Naive thymus-derived CD8-positive, alpha-beta T cell (primary cell): ENCODE measurements around the gene ACY1. TPM values are rescaled to one million over a fixed set of nuclear protein-coding genes. Genes with fewer than 3 reads are reported as not detected.

Experiments
- ATAC-seq, 2 donors: fragments of 150-1000 bp; cut with Tn5 transposase in 1 of 2; sonication (Bioruptor Pico), chemical (Tn5 transposase) in 1 of 2; 1 replicate in 1 of 2; 2 replicates in 1 of 2; pipeline ENCODE4 v1.10.0; 2021; ENCODE audit warnings: mild to moderate bottlenecking in 2 of 2, moderate library complexity in 2 of 2
- POLR2A ChIA-PET: fragments of 350-600 bp; sonication (Branson Sonifier 250); formaldehyde crosslinking; loops from one replicate; lab custom pipeline; 2021; ENCODE audit warnings: antibody characterized with exemption; lab: Charles Lee
- DNase-seq, 10 donors: peaks; one replicate each; pipeline versions ENCODE4 v3.0.0 to v3.0.0-alpha.2; 2020 to 2022
- H3K27ac Mint-ChIP-seq, 10 donors: one replicate each; pipeline ENCODE4 v1.8.0; 2020 to 2022; ENCODE audit warnings: mild to moderate bottlenecking in 10 of 10, mixed read lengths in 10 of 10, moderate library complexity in 4 of 10, inconsistent platforms in 1 of 10
- H3K27me3 Mint-ChIP-seq, 5 donors: one replicate each; pipeline ENCODE4 v1.8.0; 2021 to 2022; ENCODE audit warnings: mixed read lengths in 5 of 5
- H3K36me3 Mint-ChIP-seq, 3 donors: one replicate each; pipeline ENCODE4 v1.8.0; 2020 to 2022; ENCODE audit warnings: mixed read lengths in 3 of 3, mild to moderate bottlenecking in 2 of 3, inconsistent platforms in 1 of 3
- H3K4me1 Mint-ChIP-seq, 4 donors: one replicate each; pipeline ENCODE4 v1.8.0; 2021 to 2022; ENCODE audit warnings: mixed read lengths in 4 of 4
- H3K4me3 Mint-ChIP-seq, 10 donors: one replicate each; pipeline ENCODE4 v1.8.0; 2020 to 2022; ENCODE audit warnings: mild to moderate bottlenecking in 10 of 10, mixed read lengths in 10 of 10, moderate library complexity in 6 of 10, inconsistent platforms in 1 of 10
- H3K9me3 Mint-ChIP-seq, 9 donors: one replicate each; pipeline ENCODE4 v1.8.0; 2020 to 2022; ENCODE audit warnings: mixed read lengths in 9 of 9, mild to moderate bottlenecking in 3 of 9, inconsistent platforms in 1 of 9, moderate library complexity in 1 of 9
- polyA plus RNA-seq, 3 donors: library from polyadenylated mRNA; unstranded; fragments of 300-500 nt; fragmentation: Illumina TruSeq; gene quantifications; one replicate each; pipeline ENCODE4 v1.2.3, GENCODE V29; 2021
- total RNA-seq, 8 experiments: library from RNA in 2 of 8; stranded (reverse) in 2 of 8; gene quantifications; one replicate each; pipeline ENCODE4 v1.2.3 and lab custom pipeline; 2021 to 2026

Gene ACY1
- total and polyA plus RNA-seq, 5 experiments from 2014 or later = 14.1 to 28.5 (median 18.5) TPM

- H3K27ac Mint-ChIP-seq = peak within 1 kb of the TSS; percentile 76 to 95 (median 91)
- H3K36me3 Mint-ChIP-seq = peaks cover 0 to 22% (median 4%) of the 10 kb centered on the region in 3 donors
- ATAC-seq (peak; percentile 91 to 93), DNase-seq (peak; percentile 97 to 100 (median 99))
- POLR2A ChIA-PET = interaction anchor here (0.6 to 3.7 kb wide), 16 partner anchors 9 to 550 kb away, joined by 3 to 42 read pairs (median 4); partner anchors contain the start of genes ABHD14A, ABHD14B, DUSP7 and PCBP4
- H3K27me3 Mint-ChIP-seq = no peaks in the 10 kb centered on the region
- H3K4me1 Mint-ChIP-seq = peaks cover 16 to 47% (median 41%) of the 10 kb centered on the region in 4 donors
- H3K9me3 Mint-ChIP-seq = no peaks in the 10 kb centered on the region
- peak within 1 kb of the TSS; percentile 83 to 98 (median 93) for H3K4me3 Mint-ChIP-seq
These were observed 41.3 kb upstream of the ACY1 start, which contains the start of the genes PARP3 and RRP9 for GRCh38 chr3:51941798-51942602. Gene PARP3, plus strand, starts transcription at chr3:51942363. Its CDS starts 993 bp downstream, at chr3:51943356. Gene RRP9, minus strand, starts transcription at chr3:51941904. Its CDS starts 37 bp downstream, at chr3:51941867.

GRCh38 chr3:51942603-51943450 is 40.5 kb upstream of the ACY1 start:
- Mint-ChIP-seq H3K27me3 (no peaks in the 10 kb centered on the region), H3K9me3 (no peaks in the 10 kb centered on the region), H3K4me3 (peak overlapping the region; percentile 83 to 98 (median 93)), H3K36me3 (peaks cover 0 to 14% (median 4%) of the 10 kb centered on the region in 3 donors), H3K27ac (peak overlapping the region; percentile 76 to 95 (median 91)), H3K4me1 (peaks cover 16 to 42% (median 39%) of the 10 kb centered on the region in 4 donors)
- no peak for ATAC-seq
- POLR2A ChIA-PET = interaction anchor here (0.6 to 3.7 kb wide), 15 partner anchors 10 to 114 kb away, joined by 3 to 42 read pairs (median 4); partner anchors contain the start of genes ABHD14A, ABHD14B, DUSP7 and PCBP4
- peak in 6 of 10 donors; percentile 30 to 51 (median 39) for DNase-seq

GRCh38 chr3:51943451-51944391 is 39.6 kb upstream of the ACY1 start:
- Mint-ChIP-seq H3K4me3 (peak overlapping the region in 7 of 10 donors; percentile 14 to 98 (median 36)), H3K36me3 (peaks cover 0 to 6% (median 3%) of the 10 kb centered on the region in 3 donors), H3K27me3 (no peaks in the 10 kb centered on the region), H3K27ac (peak overlapping the region in 6 of 10 donors; percentile 19 to 94 (median 77)), H3K4me1 (peaks cover 16 to 39% (median 36%) of the 10 kb centered on the region in 4 donors), H3K9me3 (no peaks in the 10 kb centered on the region)
- POLR2A ChIA-PET = interaction anchor here (1.0 to 3.7 kb wide), 6 partner anchors 15 to 58 kb away, joined by 3 to 42 read pairs (median 6); partner anchors contain the start of genes ABHD14A, ABHD14B, PCBP4 and RPL29
- DNase-seq = no peak
- ATAC-seq = no peak

GRCh38 chr3:51944451-51945021 is 38.8 kb upstream of the ACY1 start:
- no peak for DNase-seq
- H3K4me3 Mint-ChIP-seq = peak overlapping the region in 1 of 10 donors; percentile 52
- POLR2A ChIA-PET = interaction anchor here (1.4 kb wide), 1 partner anchor 57 kb away, joined by 3 read pairs; no protein-coding TSS in a partner anchor

GRCh38 chr3:51945031-51945840 is 38.1 kb upstream of the ACY1 start:
- no peak overlapping the region for H3K27ac Mint-ChIP-seq
- no peaks in the 10 kb centered on the region for H3K27me3 Mint-ChIP-seq
- ATAC-seq = no peak
- peaks cover 15 to 28% (median 27%) of the 10 kb centered on the region in 4 donors for H3K4me1 Mint-ChIP-seq
- no peak for DNase-seq
- no peaks in the 10 kb centered on the region for H3K36me3 Mint-ChIP-seq
- POLR2A ChIA-PET = interaction anchor here (1.1 kb wide), 1 partner anchor 25 kb away, joined by 3 read pairs; no protein-coding TSS in a partner anchor
- H3K9me3 Mint-ChIP-seq = no peaks in the 10 kb centered on the region
- H3K4me3 Mint-ChIP-seq = no peak overlapping the region

More at GRCh38 chr3:51944451-51945021, 38.8 kb upstream of the ACY1 start:
- Mint-ChIP-seq H3K9me3 (no peaks in the 10 kb centered on the region), H3K27me3 (no peaks in the 10 kb centered on the region), H3K4me1 (peaks cover 15 to 34% (median 30%) of the 10 kb centered on the region in 4 donors), H3K27ac (peak overlapping the region in 4 of 10 donors; percentile 35 to 52 (median 46)), H3K36me3 (peaks cover 0 to 2% (median 0%) of the 10 kb centered on the region in 3 donors)
- ATAC-seq = no peak

- ATAC-seq (no peak), DNase-seq (no peak)
- Mint-ChIP-seq H3K27me3 (no peaks in the 10 kb centered on the region), H3K9me3 (no peaks in the 10 kb centered on the region), H3K27ac (peak overlapping the region in 2 of 10 donors; percentile 64 to 82), H3K36me3 (no peaks in the 10 kb centered on the region), H3K4me1 (peaks cover 9 to 19% (median 18%) of the 10 kb centered on the region in 4 donors), H3K4me3 (no peak overlapping the region)
- POLR2A ChIA-PET = interaction anchor here (1.0 to 1.1 kb wide), 2 partner anchors 24 to 278 kb away, joined by 3 read pairs; no protein-coding TSS in a partner anchor
These were observed 37.2 kb upstream of the ACY1 start for GRCh38 chr3:51945926-51946705.

- no peaks in the 10 kb centered on the region for H3K36me3 Mint-ChIP-seq
- POLR2A ChIA-PET = interaction anchor here (1.0 kb wide), 1 partner anchor 278 kb away, joined by 3 read pairs; no protein-coding TSS in a partner anchor
- peaks cover 0 to under 1% (median 0%) of the 10 kb centered on the region in 5 donors for H3K27me3 Mint-ChIP-seq
- peak overlapping the region in 3 of 10 donors; percentile 34 to 82 (median 64) for H3K27ac Mint-ChIP-seq
- DNase-seq = peak in 1 of 10 donors; percentile 41
- H3K9me3 Mint-ChIP-seq = no peaks in the 10 kb centered on the region
- H3K4me3 Mint-ChIP-seq = no peak overlapping the region
- H3K4me1 Mint-ChIP-seq = peaks cover 5 to 15% (median 13%) of the 10 kb centered on the region in 4 donors
- no peak for ATAC-seq
These were observed 36.5 kb upstream of the ACY1 start for GRCh38 chr3:51946796-51947195.

- Mint-ChIP-seq H3K36me3 (no peaks in the 10 kb centered on the region), H3K4me3 (no peak overlapping the region), H3K27me3 (peaks cover 0 to 6% (median 2%) of the 10 kb centered on the region in 5 donors), H3K9me3 (no peaks in the 10 kb centered on the region), H3K4me1 (peaks cover 4 to 12% (median 8%) of the 10 kb centered on the region in 4 donors), H3K27ac (peak overlapping the region in 2 of 10 donors; percentile 34 to 64)
- ATAC-seq (no peak), DNase-seq (peak in 1 of 10 donors; percentile 41)
- POLR2A ChIA-PET = no interaction called here
These were observed 36.0 kb upstream of the ACY1 start for GRCh38 chr3:51947215-51947900.

- POLR2A ChIA-PET = interaction anchor here (1.2 kb wide), 1 partner anchor 48 kb away, joined by 3 read pairs; the partner anchor contains the start of gene RPL29
- no peak overlapping the region for H3K4me3 Mint-ChIP-seq
- no peaks in the 10 kb centered on the region for H3K9me3 Mint-ChIP-seq
- no peaks in the 10 kb centered on the region for H3K36me3 Mint-ChIP-seq
- peaks cover 0 to 9% (median 4%) of the 10 kb centered on the region in 5 donors for H3K27me3 Mint-ChIP-seq
- ATAC-seq (no peak), DNase-seq (no peak)
- peak overlapping the region in 1 of 10 donors; percentile 78 for H3K27ac Mint-ChIP-seq
- peaks cover under 1 to 5% (median 2%) of the 10 kb centered on the region in 4 donors for H3K4me1 Mint-ChIP-seq
These were observed 35.2 kb upstream of the ACY1 start for GRCh38 chr3:51948016-51948580.
